ENCODE data around the gene CAMTA1. TPM values are rescaled to one million over a fixed set of nuclear protein-coding genes. Genes with fewer than 3 reads are reported as not detected.

CAMTA1 gene
- total RNA-seq, 4 donors from 2014 or later: 86.3 to 170 (median 132) TPM

GRCh38 chr1:7504438-7504720, 719.1 kb downstream of the CAMTA1 start:
- Histone ChIP-seq H3K36me3 (no peaks in the 10 kb centered on the region), H3K9me3 (no peaks in the 10 kb centered on the region), H3K4me3 (no peak overlapping the region), H3K27me3 (no peaks in the 10 kb centered on the region), H3K4me1 (peaks cover 0 to 14% (median 4%) of the 10 kb centered on the region in 3 donors), H3K27ac (no peak overlapping the region)
- TF ChIP-seq POLR2A (IDR thresholded peaks at IDR 0.05): no peak
- TF ChIP-seq, protein P1, sequence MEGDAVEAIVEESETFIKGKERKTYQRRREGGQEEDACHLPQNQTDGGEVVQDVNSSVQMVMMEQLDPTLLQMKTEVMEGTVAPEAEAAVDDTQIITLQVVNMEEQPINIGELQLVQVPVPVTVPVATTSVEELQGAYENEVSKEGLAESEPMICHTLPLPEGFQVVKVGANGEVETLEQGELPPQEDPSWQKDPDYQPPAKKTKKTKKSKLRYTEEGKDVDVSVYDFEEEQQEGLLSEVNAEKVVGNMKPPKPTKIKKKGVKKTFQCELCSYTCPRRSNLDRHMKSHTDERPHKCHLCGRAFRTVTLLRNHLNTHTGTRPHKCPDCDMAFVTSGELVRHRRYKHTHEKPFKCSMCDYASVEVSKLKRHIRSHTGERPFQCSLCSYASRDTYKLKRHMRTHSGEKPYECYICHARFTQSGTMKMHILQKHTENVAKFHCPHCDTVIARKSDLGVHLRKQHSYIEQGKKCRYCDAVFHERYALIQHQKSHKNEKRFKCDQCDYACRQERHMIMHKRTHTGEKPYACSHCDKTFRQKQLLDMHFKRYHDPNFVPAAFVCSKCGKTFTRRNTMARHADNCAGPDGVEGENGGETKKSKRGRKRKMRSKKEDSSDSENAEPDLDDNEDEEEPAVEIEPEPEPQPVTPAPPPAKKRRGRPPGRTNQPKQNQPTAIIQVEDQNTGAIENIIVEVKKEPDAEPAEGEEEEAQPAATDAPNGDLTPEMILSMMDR (IDR thresholded peaks at IDR 0.05): no peak
- no peak for TF ChIP-seq POLR2AphosphoS5 (IDR thresholded peaks at IDR 0.05)
- no peak for TF ChIP-seq EP300 (IDR thresholded peaks at IDR 0.05)
- WGBS, 2 donors (ENCODE audit: low coverage in 1 of 2): no CpG with 5 or more reads among the region's 2 CpGs
- ATAC-seq: no peak

GRCh38 chr1:7505094-7505770, 720.0 kb downstream of the CAMTA1 start:
- Histone ChIP-seq H3K4me3 (no peak overlapping the region), H3K27ac (no peak overlapping the region), H3K36me3 (no peaks in the 10 kb centered on the region), H3K9me3 (no peaks in the 10 kb centered on the region), H3K4me1 (peaks cover 0 to 18% (median 4%) of the 10 kb centered on the region in 3 donors), H3K27me3 (no peaks in the 10 kb centered on the region)
- TF ChIP-seq EP300 (IDR thresholded peaks at IDR 0.05) (no peak), POLR2AphosphoS5 (IDR thresholded peaks at IDR 0.05) (no peak), POLR2A (IDR thresholded peaks at IDR 0.05) (no peak)
- TF ChIP-seq, protein P1 (IDR thresholded peaks at IDR 0.05): no peak
- ATAC-seq: no peak
- no CpG with 5 or more reads among the region's 14 CpGs for WGBS, 2 donors (ENCODE audit: low coverage in 1 of 2)

- Histone ChIP-seq H3K27me3 (no peaks in the 10 kb centered on the region), H3K9me3 (no peaks in the 10 kb centered on the region), H3K36me3 (no peaks in the 10 kb centered on the region), H3K4me3 (no peak overlapping the region), H3K4me1 (peaks cover 0 to 18% (median 4%) of the 10 kb centered on the region in 3 donors), H3K27ac (no peak overlapping the region)
- no peak for TF ChIP-seq EP300 (IDR thresholded peaks at IDR 0.05)
- TF ChIP-seq POLR2A (IDR thresholded peaks at IDR 0.05): no peak
- no peak for TF ChIP-seq POLR2AphosphoS5 (IDR thresholded peaks at IDR 0.05)
- TF ChIP-seq, protein P1 (IDR thresholded peaks at IDR 0.05): no peak
- ATAC-seq: no peak
- WGBS, 2 donors (ENCODE audit: low coverage in 1 of 2): 89 to 98% methylated on average over 5 to 6 of the region's 16 CpGs
Measured at GRCh38 chr1:7505771-7506453, 720.7 kb downstream of the CAMTA1 start.

GRCh38 chr1:7506454-7507284, 721.4 kb downstream of the CAMTA1 start:
- no peaks in the 10 kb centered on the region for H3K9me3 ChIP-seq
- no peak overlapping the region for H3K27ac ChIP-seq
- no peaks in the 10 kb centered on the region for H3K27me3 ChIP-seq
- H3K4me3 ChIP-seq: no peak overlapping the region
- WGBS, 2 donors (ENCODE audit: low coverage in 1 of 2): 89 to 96% methylated on average over 9 to 10 of the region's 10 CpGs
- TF ChIP-seq EP300 (IDR thresholded peaks at IDR 0.05) (no peak), POLR2AphosphoS5 (IDR thresholded peaks at IDR 0.05) (no peak), POLR2A (IDR thresholded peaks at IDR 0.05) (no peak)
- TF ChIP-seq, protein P1 (IDR thresholded peaks at IDR 0.05): no peak
- H3K36me3 ChIP-seq: no peaks in the 10 kb centered on the region
- H3K4me1 ChIP-seq: peaks cover 0 to 18% (median 4%) of the 10 kb centered on the region in 3 donors
- ATAC-seq: no peak
